HG03025 (cell line): ENCODE results near the gene ARRB1.
"Not testable (repeated sequence)": the region's sequence is repeated elsewhere in the genome, so short reads cannot be mapped to it uniquely, and the experiment has no call there.

Experiments used
- ATAC-seq: cut with Tn5 transposase; IDR thresholded peaks from one replicate; pipeline ENCODE4 v1.9.1; 2021; ENCODE audit warnings: mild to moderate bottlenecking, moderate library complexity; ENCODE audit not compliant: unreplicated experiment, low FRiP score

Gene ARRB1

DNA sequence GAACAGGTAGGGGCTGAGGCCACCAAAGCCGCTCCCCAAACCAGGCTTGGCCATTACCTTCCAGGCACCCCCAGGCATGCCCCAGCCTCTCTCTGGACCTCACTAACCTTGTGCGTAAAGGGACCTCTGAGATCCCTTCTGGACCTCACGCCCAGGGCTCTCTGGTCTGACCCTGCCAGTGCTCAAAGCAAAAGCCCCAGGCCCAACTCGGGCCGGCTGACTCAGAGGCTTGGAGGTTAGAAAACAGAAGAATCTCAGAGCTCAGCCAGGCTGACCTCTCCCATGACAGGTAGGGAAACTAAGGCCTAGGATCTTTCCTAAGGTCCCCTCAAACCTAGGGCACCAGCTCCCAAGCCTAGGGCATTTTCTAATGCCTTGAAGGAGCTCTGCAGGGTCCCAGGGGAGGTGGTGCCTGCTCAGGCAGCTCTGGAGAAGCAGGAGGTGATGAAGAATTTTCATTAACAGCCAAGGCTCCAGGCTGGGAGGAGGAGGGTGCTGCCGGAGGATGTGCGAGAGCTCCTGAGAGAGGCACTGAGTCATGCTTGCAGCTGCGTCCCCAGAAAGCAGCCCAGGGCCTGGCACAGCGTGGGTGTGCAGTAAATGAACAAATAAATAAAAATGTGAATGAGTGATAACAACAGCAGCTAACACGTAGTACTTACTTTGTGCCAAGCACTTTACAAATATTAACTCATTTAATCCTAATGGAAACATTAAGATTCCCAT lies 25.6 kb downstream of the ARRB1 start:
- no peak for ATAC-seq

GRCh38 chr11:75324740-75325139 lies 26.7 kb downstream of the ARRB1 start:
- ATAC-seq: no peak

GRCh38 chr11:75324189-75324588 lies 27.3 kb downstream of the ARRB1 start:
- no peak for ATAC-seq

DNA sequence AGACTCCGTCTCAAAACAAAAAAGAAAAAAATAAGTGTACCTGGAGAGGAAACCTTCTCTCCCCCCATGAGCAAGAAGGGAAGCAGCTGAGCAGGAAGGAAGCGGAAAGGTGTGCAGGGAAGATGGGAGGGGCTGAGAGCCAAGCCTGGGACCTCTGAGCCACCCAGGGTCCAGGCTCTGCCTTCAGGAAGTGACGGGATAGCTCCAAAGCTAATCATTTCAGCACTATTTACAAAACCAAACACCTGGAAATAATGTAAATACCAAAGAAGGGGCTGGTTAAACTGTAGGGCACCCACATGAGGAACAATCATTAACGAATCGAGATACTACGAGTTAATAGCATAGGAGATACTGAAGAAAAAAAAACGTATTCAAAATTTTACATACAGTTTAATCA lies 27.9 kb downstream of the ARRB1 start:
- no peak for ATAC-seq

- ATAC-seq: no peak
Measured at GRCh38 chr11:75320643-75321042, 30.8 kb downstream of the ARRB1 start.

DNA sequence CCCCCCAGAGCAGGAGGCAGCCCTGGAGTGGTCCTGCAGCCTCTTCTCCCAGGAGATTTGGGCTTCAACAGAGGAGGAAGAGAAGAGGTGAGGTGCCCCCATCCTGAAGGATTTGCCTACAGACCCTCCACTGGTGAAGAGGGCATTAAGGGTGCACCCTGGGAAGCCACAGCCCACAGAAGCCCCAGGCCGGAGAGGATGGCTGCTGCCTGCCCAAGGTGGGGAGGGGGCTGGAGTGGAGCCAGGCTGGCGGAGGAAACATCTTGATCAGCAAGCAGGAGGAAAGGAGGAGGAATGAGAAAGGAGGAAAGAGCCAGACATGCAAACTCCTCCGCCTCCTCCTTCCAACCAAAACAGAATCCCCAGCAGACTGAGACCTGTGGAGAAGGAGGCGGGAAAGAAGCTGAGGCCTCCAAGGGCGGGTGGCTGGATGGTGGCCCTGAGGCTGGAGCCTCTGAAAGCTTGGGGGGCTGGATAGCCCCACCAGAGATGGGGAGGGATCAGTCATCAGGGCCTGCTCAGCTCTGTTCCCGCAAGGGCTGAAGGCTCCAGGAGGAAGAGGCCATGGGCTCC lies 31.3 kb downstream of the ARRB1 start:
- no peak for ATAC-seq

- ATAC-seq: no peak
Measured at GRCh38 chr11:75319035-75319877, 32.2 kb downstream of the ARRB1 start.

- ATAC-seq: no peak
Measured at GRCh38 chr11:75317446-75318122, 33.9 kb downstream of the ARRB1 start.

DNA sequence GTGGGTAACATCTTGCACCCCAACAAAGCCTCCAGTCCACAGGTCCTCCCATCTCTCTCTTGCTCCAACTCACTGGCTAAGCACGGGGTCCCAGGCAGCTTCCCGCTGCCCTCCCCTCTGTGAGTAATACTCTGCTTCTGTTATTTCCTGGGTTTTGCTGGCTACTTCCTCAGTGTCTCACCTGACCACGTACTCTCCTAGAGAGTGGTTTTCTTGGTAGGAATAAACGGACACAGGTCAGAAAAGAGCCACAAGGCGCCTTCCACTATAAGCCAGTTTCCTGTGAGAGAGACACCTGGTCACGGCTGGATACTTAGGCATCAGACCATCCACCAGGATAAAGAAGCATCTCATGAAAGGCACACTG lies 36.0 kb downstream of the ARRB1 start:
- ATAC-seq: no peak

- ATAC-seq: no peak
Measured at GRCh38 chr11:75314771-75315438, 36.6 kb downstream of the ARRB1 start.

DNA sequence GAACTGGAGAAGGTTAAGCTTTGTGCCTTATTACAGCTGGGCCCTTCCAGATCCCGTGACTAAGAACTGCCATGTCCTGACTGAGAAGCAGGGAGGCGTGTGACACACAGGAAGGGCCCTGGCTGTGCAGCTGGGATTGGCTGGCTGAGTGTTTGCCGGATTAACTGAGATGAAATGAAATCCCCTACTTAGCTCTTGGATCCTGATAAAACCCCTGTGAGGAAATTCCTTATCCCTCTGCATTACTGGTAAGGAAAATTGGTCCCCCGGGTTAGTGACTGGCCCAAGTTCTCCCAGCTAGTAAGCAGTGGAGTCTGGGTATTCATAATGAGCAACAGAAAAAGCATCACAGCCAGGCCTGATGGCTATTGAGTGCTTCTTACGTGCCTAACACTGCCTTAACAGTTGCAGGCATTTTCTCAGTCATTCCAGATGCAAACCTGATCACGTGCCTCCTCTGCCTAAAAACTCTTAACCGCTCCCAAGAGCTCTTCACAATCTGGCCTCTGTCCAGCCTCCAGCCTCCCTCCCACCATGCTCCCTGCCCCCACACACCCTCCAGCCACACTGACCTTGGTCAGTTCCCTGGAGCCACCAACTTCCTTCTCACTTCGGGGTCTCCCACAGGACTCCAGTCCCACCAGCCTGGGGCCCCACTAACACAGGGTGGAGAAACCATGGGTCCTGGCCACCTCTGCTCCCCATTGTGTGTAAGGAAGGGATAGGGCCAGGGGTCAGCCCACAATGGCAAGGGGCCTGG lies 37.8 kb downstream of the ARRB1 start:
- no peak for ATAC-seq

- no peak for ATAC-seq
Measured at GRCh38 chr11:75312346-75312745, 39.1 kb downstream of the ARRB1 start.

- no peak for ATAC-seq
Measured at GRCh38 chr11:75311858-75312288, 39.6 kb downstream of the ARRB1 start.

DNA sequence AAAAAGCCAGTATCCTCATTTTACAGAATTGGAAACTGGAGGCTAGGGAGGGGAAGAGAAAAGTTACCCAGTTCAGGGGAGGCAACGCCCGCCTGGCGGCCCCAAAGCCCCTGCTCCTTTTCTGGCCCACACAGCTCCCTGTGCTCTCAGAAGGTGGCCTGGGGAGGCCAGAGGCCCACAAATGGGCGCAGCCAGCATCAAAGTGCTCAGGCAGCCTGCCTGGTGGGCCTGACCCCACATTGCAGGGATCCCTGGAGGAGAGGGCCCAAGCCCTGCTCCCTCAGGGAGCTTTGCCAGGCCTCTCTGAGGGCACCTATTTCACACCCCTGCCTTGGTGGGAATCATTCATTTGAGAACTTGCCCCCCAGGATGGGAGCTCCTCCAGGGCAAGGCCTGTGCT lies 42.5 kb downstream of the ARRB1 start:
- no peak for ATAC-seq

DNA sequence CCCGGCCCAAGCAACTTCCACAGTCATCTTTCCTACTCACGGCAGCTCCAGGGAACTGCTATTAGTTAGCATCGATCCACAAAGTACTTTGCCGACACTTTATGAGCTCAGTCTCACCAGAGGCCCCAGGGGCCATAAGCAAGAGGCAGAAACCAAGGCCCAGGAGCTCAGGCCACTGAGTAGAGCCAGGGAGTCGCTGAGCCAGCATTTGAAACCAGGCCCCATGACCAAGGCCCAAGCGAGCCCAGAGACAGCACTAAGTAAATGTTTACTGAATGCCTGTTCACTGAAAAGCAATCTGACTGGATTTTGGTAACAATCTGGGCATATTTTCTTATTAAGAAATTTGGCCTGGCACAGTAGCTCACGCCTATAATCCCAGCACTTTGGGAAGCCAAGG lies 43.3 kb downstream of the ARRB1 start:
- ATAC-seq: no peak

DNA sequence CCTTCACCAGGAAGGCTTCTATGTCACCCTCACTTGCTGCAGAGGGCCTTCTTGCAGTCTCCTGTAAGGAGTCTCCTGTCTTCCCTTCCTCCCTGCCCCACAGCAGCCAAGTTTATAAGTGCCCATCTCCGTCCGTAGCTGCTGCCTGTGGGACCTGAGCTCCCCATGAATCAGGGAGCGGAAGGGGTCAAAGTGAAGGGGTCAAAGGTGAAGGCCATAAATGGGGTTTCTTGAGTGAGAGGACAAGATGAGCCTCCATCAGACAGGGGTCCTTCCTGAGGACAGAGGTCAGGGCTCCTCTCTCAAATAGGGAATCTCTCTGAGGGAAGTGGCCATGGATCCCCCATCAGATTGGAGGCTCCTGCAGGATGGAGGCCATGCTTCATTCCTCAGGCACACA lies 44.4 kb downstream of the ARRB1 start:
- no peak for ATAC-seq

GRCh38 chr11:75306529-75306928 lies 44.9 kb downstream of the ARRB1 start:
- no peak for ATAC-seq

DNA sequence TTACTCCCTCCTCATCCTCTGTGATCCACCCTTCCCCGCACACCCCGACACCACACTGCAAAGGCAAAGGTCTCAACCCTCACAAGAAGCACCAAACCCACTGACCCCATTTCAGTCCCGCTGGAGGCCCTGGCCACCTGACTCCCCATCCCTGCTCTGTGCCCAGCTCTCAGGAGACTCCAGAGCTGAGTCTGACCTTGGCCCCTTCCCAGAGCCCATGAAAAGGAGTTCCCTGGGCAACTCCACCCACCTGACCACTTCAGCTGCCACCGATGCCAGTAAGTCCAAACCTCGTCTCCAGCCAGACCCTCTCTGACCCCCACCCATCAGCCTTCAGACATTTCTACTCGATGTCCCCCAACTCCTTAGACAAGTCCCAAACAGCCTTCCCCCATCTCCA lies 45.5 kb downstream of the ARRB1 start:
- ATAC-seq: no peak

GRCh38 chr11:75305452-75305851 lies 46.0 kb downstream of the ARRB1 start:
- no peak for ATAC-seq

GRCh38 chr11:75304941-75305340 lies 46.5 kb downstream of the ARRB1 start:
- not testable (repeated sequence) for ATAC-seq
